IPS-20b (cell line): ENCODE data around the gene DOCK2.

ENCODE experiments used
- H3K27ac ChIP-seq: one replicate; pipeline ENCODE4 v1.5.1; 2013; ENCODE audit warnings: low read length
- H3K27me3 ChIP-seq: 2 replicates; pipeline ENCODE4 v1.6.1; 2013; ENCODE audit warnings: mild to moderate bottlenecking, low read length, inconsistent platforms; ENCODE audit not compliant: insufficient read depth
- H3K36me3 ChIP-seq: 2 replicates; pipeline ENCODE4 v1.6.1; 2013; ENCODE audit warnings: low read depth, mild to moderate bottlenecking, inconsistent platforms, low read length, moderate library complexity; ENCODE audit not compliant: insufficient read depth
- H3K4me1 ChIP-seq: 2 replicates; pipeline ENCODE4 v1.6.1; 2013; ENCODE audit warnings: mild to moderate bottlenecking, control low read depth, inconsistent platforms, low read length, moderate library complexity; ENCODE audit not compliant: insufficient read depth
- H3K4me3 ChIP-seq: 2 replicates; pipeline ENCODE4 v1.5.1; 2013; ENCODE audit warnings: mild to moderate bottlenecking, low read length, inconsistent platforms
- H3K9ac ChIP-seq: 2 replicates; pipeline ENCODE4 v1.6.1; 2013; ENCODE audit warnings: low read depth, mild to moderate bottlenecking, inconsistent platforms, low read length, moderate library complexity
- H3K9me3 ChIP-seq: 2 replicates; pipeline ENCODE4 v1.6.1; 2013; ENCODE audit warnings: mild to moderate bottlenecking, low read depth, low read length, inconsistent platforms; ENCODE audit not compliant: insufficient read depth

Gene DOCK2

DNA sequence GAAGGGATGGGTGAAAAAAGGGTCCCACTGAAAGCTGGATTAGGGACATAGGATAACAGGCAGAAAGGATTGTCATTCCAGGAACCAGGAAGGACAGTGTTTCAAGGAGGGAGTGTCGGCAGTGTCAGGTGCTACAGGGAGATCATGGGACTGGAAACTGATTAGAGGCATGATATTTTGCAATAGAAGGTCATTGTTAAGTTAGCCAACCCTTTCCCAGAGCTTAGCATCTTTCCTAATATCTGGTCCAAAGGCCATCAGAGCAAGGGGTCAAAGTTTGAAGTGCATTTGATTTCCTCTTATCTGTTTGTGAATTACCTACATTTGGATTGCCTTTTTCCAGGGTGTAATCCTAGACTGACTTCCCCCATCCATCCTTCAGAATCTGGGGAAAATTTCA, 91.3 kb downstream of the DOCK2 start:
- H3K36me3 ChIP-seq = no peaks in the 10 kb centered on the region
- H3K9ac ChIP-seq = no peak overlapping the region
- no peaks in the 10 kb centered on the region for H3K4me1 ChIP-seq

DNA sequence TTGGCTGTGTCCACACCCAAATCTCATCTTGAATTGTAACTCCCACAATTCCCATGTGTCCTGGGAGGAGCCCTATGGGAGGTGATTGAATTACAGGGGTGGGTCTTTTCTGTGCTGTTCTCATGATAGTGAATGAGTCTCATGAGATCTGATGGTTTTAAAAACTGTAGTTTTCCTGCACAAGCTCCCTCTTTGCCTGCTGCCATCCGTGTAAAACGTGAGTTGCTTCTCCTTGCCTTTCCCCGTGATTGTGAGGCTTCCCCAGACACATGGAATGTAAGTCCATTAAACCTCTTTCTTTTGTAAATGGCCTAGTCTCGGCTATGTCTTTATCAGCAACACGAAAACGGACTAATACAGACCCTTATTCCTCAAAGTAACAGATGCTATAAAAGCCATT, 94.1 kb downstream of the DOCK2 start:
- Histone ChIP-seq H3K27ac (no peak overlapping the region), H3K4me3 (no peak overlapping the region), H3K4me1 (no peaks in the 10 kb centered on the region), H3K9me3 (no peaks in the 10 kb centered on the region), H3K27me3 (no peaks in the 10 kb centered on the region), H3K9ac (no peak overlapping the region), H3K36me3 (no peaks in the 10 kb centered on the region)

More for the DNA sequence above, 91.3 kb downstream of the DOCK2 start:
- Histone ChIP-seq H3K27me3 (no peaks in the 10 kb centered on the region), H3K27ac (no peak overlapping the region), H3K9me3 (no peaks in the 10 kb centered on the region), H3K4me3 (no peak overlapping the region)

DNA sequence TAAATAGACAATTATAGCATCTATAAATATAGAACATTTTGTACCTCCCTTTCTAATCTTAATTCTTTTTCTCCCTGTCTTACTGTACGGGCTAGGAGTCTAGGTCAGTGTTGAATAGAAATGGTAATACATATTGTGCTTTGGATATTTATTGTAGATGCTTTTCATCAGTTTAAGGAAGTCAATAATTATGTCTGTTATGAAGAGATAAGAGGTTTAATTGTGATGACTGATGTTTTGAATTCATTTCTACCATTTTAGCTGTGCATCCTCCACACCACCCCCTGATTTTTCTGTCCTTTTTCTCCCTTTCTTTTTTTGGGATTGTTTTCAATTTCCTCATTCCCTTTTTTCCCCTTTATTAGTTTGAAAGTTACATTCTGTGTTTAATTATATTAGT, 95.8 kb downstream of the DOCK2 start:
- Histone ChIP-seq H3K4me1 (no peaks in the 10 kb centered on the region), H3K27ac (no peak overlapping the region), H3K9me3 (no peaks in the 10 kb centered on the region), H3K4me3 (no peak overlapping the region), H3K27me3 (no peaks in the 10 kb centered on the region), H3K9ac (no peak overlapping the region), H3K36me3 (no peaks in the 10 kb centered on the region)

DNA sequence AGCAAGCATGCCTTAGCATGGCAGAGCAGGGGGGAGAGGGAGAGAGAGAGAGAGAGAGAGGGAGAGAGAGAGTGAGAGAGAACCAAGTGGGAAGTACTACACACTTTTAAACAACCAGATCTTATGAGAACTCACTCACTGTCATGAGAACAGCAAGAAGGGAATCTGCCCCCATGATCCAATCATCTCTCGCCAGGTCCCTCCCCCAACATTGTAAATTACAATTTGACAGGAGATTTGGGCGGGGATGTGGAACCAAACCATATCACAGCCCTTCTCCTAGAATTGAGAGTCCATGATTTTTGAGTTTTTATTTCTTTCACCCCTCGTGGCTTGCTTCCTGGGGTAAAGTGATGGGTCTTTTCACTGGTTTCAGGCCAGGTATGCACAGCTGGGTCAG, 98.8 kb downstream of the DOCK2 start:
- Histone ChIP-seq H3K36me3 (no peaks in the 10 kb centered on the region), H3K4me1 (no peaks in the 10 kb centered on the region), H3K9me3 (no peaks in the 10 kb centered on the region), H3K9ac (no peak overlapping the region), H3K27ac (no peak overlapping the region), H3K27me3 (no peaks in the 10 kb centered on the region), H3K4me3 (no peak overlapping the region)

DNA sequence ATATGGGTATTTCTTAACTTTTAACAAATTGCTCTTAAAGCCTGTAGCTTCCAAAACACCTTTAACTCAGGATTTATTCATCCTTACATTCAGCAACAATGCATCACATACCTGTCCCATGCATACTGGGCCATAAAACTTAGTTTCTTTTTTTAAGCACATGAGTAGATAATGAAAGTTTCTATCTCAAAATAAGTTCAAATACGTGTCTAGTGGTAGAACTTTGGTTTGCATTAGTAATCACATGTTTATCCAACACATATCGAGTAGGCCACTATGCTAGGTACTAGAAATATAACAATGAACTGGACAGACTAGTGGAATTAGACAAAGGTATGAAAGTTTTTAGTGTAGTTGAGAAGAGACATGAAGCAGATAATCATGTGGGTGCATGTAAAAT, 99.6 kb downstream of the DOCK2 start:
- no peaks in the 10 kb centered on the region for H3K36me3 ChIP-seq

DNA sequence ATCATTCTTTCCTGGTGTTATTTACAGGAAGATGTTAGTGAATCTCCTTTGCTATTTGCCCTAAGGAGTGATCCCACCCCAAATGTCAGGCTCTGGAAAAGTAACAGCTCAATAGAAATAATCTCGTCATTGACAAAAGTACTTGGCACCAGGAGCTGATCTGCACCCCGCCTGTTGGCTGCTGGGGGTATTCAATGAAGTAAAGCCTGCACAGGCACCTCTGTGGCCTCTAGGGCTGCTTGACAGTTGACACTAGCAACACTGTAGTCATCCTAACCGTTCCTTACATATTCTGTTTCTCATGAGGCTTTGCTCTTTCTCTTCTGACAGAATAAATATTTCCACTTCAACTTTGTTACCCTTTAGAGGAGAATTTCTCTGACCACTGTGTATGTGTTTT, 103.4 kb downstream of the DOCK2 start:
- H3K36me3 ChIP-seq = no peaks in the 10 kb centered on the region

More for the DNA sequence above, 99.6 kb downstream of the DOCK2 start:
- Histone ChIP-seq H3K4me1 (no peaks in the 10 kb centered on the region), H3K27me3 (no peaks in the 10 kb centered on the region), H3K9ac (no peak overlapping the region), H3K9me3 (no peaks in the 10 kb centered on the region), H3K4me3 (no peak overlapping the region), H3K27ac (no peak overlapping the region)

DNA sequence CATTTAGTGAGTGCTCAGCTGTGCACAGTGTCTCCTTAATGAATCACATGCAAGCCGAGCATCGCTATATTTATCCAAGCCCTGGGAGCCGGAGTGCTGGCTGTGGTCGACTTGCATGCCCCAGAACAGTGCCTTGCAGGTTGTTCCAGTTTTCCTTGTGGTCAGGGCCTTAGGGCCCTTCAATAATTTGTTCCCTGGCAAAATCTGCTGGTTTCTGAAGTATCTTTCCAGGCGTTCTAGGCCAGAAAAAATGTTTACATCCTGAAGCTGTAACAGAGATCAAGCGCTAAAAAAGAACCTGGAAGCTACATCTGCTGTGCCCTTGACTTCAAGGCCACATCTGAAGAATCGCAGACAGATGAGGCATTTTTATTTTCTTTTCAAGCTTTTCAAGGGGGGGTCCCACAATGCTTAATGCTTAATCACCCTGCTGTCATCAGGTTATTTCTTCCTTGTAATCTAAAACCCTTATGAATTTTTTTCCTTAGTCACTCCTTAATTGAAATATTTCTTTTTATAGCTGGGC, 105.8 kb downstream of the DOCK2 start:
- no peaks in the 10 kb centered on the region for H3K27me3 ChIP-seq
- no peak overlapping the region for H3K4me3 ChIP-seq
- H3K27ac ChIP-seq = no peak overlapping the region
- no peaks in the 10 kb centered on the region for H3K36me3 ChIP-seq
- H3K9me3 ChIP-seq = no peaks in the 10 kb centered on the region
- no peaks in the 10 kb centered on the region for H3K4me1 ChIP-seq
- no peak overlapping the region for H3K9ac ChIP-seq

More for the DNA sequence above, 103.4 kb downstream of the DOCK2 start:
- Histone ChIP-seq H3K27me3 (no peaks in the 10 kb centered on the region), H3K4me3 (no peak overlapping the region), H3K27ac (no peak overlapping the region), H3K9me3 (no peaks in the 10 kb centered on the region), H3K9ac (no peak overlapping the region), H3K4me1 (no peaks in the 10 kb centered on the region)

DNA sequence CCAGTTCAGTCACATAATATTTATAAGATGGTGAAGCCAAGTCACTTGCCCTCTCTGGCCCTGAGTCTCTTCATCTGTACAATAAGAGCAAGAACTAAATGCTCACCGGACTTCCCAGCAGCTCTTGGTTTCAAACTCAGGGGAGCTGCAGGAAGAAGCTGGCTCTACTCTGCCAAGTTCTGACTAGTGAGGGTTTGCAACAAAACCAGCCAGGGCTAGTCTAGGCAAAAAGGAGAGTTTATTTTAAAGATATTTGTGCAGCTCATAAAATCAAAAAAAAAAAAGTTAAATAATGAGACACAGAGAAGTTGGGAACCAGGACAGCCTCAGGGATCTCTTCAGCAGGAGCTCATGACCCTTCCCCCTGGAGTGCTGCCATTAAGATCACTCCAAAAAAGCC, 107.3 kb downstream of the DOCK2 start:
- Histone ChIP-seq H3K9ac (no peak overlapping the region), H3K27me3 (no peaks in the 10 kb centered on the region), H3K9me3 (no peaks in the 10 kb centered on the region), H3K4me3 (no peak overlapping the region), H3K36me3 (no peaks in the 10 kb centered on the region), H3K4me1 (no peaks in the 10 kb centered on the region), H3K27ac (no peak overlapping the region)

DNA sequence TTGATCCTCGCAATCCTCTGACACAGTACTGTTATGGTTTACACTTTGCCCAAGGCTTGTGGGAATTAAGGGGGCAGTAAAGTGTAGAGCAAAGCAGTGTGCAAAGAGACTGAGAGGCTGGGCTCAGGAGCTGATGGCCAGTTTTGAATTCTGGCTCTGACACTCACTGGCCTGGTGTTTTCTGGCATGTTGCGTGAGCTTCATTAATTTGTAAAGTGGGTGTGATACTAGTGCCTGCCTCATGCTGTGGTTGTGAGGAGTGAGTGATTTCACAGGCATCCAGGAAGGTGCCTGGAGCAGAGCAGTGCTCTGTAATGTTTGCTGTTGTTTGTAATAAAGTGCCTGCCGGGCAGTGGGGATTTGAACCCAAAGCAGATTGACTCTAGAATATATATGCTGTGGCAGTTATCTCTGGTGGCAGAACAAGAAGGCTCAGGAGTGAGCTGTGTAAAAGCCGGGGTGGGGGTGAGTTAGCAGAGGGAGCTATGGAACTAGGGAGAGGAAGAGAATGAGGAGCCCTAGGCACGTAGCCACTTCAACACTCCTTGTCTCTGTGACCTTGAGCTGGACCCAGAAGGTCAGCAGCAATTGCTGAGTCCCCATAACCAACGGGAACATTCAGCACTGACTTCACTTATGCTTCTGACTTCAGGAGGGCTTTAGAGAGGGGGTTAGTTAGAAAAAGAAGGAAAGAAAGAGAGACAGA, 108.5 kb downstream of the DOCK2 start:
- Histone ChIP-seq H3K4me1 (no peaks in the 10 kb centered on the region), H3K36me3 (no peaks in the 10 kb centered on the region), H3K4me3 (no peak overlapping the region), H3K27ac (no peak overlapping the region), H3K9me3 (no peaks in the 10 kb centered on the region), H3K9ac (no peak overlapping the region), H3K27me3 (no peaks in the 10 kb centered on the region)

DNA sequence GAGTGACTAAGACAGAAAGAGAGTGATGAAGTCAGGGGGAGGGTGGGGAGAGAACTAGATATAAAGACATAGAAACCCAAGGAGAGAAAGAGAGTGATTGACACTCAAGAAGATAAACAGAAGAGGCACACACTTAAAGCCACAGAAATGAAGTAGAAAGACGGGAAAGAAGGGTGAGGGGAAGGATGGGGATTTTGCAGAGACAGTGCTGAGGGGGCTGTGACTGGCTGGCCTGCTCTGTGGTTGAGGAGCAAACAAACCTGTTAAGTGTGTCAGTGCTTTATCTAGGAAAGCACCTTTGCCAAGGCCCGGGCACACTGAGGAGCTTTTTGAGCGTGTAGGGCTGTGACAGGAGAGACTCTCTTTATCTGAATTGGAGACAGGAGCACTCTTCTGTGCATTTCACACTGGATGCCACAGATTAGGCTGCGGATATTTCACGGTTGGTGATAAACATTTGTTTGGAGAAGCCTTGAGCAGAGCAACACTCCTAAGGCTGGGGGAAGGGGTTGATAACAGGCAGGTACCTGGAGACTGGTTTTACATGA, 109.1 kb downstream of the DOCK2 start:
- H3K27ac ChIP-seq = no peak overlapping the region
- no peaks in the 10 kb centered on the region for H3K27me3 ChIP-seq

DNA sequence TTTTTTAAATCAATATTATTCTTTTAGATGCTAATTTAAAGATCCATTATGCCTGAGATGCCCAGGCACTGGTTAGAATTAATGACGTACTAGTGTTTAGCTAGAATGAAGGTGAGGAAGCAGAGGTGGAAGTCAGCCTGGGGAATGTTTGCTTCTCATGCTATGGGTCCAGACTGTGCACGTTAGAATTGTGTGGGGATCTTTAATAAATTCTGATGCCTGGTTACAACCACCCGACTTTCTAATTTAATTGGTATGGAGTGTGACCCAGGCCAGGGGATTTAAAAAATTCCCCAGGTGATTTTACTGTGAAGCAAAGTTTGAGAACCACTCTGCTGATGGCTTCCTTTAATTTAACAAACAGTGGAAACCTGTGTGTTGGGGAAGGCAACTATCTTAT, 111.1 kb downstream of the DOCK2 start:
- Histone ChIP-seq H3K27me3 (no peaks in the 10 kb centered on the region), H3K36me3 (no peaks in the 10 kb centered on the region), H3K9ac (no peak overlapping the region), H3K4me3 (no peak overlapping the region), H3K9me3 (no peaks in the 10 kb centered on the region), H3K4me1 (no peaks in the 10 kb centered on the region), H3K27ac (no peak overlapping the region)

More for the DNA sequence above, 109.1 kb downstream of the DOCK2 start:
- no peaks in the 10 kb centered on the region for H3K9me3 ChIP-seq
- H3K4me1 ChIP-seq = no peaks in the 10 kb centered on the region
- H3K4me3 ChIP-seq = no peak overlapping the region
- no peaks in the 10 kb centered on the region for H3K36me3 ChIP-seq
- H3K9ac ChIP-seq = no peak overlapping the region

DNA sequence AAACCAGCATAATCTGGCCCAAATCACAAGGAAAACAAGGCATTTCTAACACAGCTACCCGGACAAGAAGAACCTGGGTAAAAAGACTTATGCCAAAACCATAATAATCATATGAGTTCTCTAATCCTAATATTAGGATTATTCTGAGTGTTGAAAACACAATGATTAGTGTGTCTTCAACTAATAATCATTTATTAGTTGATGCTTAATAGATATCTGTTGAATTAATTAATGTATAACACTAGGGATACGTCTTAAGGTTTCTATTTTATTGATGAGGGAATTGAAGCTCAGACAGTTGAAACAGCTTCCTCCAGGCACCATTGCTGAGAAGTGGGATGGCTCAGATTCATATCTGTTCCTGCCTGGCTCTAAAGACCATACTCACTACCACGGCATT, 112.2 kb downstream of the DOCK2 start:
- no peak overlapping the region for H3K27ac ChIP-seq
- peaks cover 3% of the 10 kb centered on the region for H3K4me1 ChIP-seq

More for the DNA sequence above, 112.2 kb downstream of the DOCK2 start:
- Histone ChIP-seq H3K36me3 (no peaks in the 10 kb centered on the region), H3K9me3 (no peaks in the 10 kb centered on the region), H3K27me3 (no peaks in the 10 kb centered on the region), H3K4me3 (no peak overlapping the region), H3K9ac (no peak overlapping the region)
